SU-DHL-6 (cell line): ENCODE data around the gene AMELY.
"Not testable (repeated sequence)": the region's sequence is repeated elsewhere in the genome, so short reads cannot be mapped to it uniquely, and the experiment has no call there.

ENCODE experiments used
- H2AFZ ChIP-seq: fragments of 200-600 bp; sonication (generic); 2 replicates; pipeline ENCODE4 v1.6.1; 2014; ENCODE audit warnings: low read depth, mild to moderate bottlenecking, moderate library complexity, mixed read lengths, antibody characterized with exemption, low read length; ENCODE audit not compliant: severe bottlenecking
- H3F3A ChIP-seq: fragments of 200-600 bp; shearing (Covaris generic); 2 replicates; pipeline ENCODE4 v1.6.0; 2016; ENCODE audit warnings: antibody characterized with exemption, mild to moderate bottlenecking; ENCODE audit not compliant: insufficient read depth
- H3K27ac ChIP-seq: fragments of 200-600 bp; sonication (generic); 2 replicates; pipeline ENCODE4 v1.5.1; 2016; ENCODE audit warnings: low read depth, mild to moderate bottlenecking, low read length, moderate library complexity, mixed read lengths
- H3K27me3 ChIP-seq: fragments of 200-600 bp; sonication (generic), shearing (Covaris generic); 2 replicates; pipeline ENCODE4 v1.6.0; 2014; ENCODE audit warnings: mild to moderate bottlenecking, low read length
- H3K36me3 ChIP-seq: fragments of 200-600 bp; sonication (generic); 2 replicates; pipeline ENCODE4 v1.6.1; 2014; ENCODE audit warnings: mild to moderate bottlenecking, low read length, mixed read lengths
- H3K4me2 ChIP-seq: fragments of 300-600, 200-600 bp; shearing (Covaris generic), sonication (generic); 2 replicates; pipeline ENCODE4 v1.6.0; 2014; ENCODE audit warnings: low read length, low read depth, mild to moderate bottlenecking; ENCODE audit not compliant: poor library complexity, severe bottlenecking
- H3K4me3 ChIP-seq: fragments of 200-600 bp; sonication (generic); 2 replicates; pipeline ENCODE4 v1.5.1; 2014; ENCODE audit warnings: antibody characterized with exemption, low read length, mild to moderate bottlenecking, mixed read lengths; ENCODE audit not compliant: insufficient read depth, poor library complexity, severe bottlenecking
- H3K79me2 ChIP-seq: fragments of 200-600 bp; sonication (generic); 2 replicates; pipeline ENCODE4 v1.6.1; 2014; ENCODE audit warnings: mild to moderate bottlenecking, low read length, moderate library complexity; ENCODE audit not compliant: insufficient read depth
- H3K9ac ChIP-seq: fragments of 200-600 bp; sonication (generic); 2 replicates; pipeline ENCODE4 v1.7.0; 2014; ENCODE audit warnings: mild to moderate bottlenecking, low read length
- H3K9me2 ChIP-seq: fragments of 200-600 bp; sonication (generic); replicated peaks from 2 replicates; pipeline ENCODE4 v1.6.1; 2014; ENCODE audit warnings: low read length; ENCODE audit not compliant: insufficient read depth
- H3K9me3 ChIP-seq: fragments of 200-600 bp; sonication (generic); 2 replicates; pipeline ENCODE4 v1.6.1; 2014; ENCODE audit warnings: low read length, mixed read lengths; ENCODE audit not compliant: insufficient read depth
- H4K20me1 ChIP-seq: fragments of 200-600 bp; sonication (generic); 2 replicates; pipeline ENCODE4 v1.6.1; 2014; ENCODE audit warnings: low read depth, mild to moderate bottlenecking, antibody characterized with exemption, low read length, moderate library complexity, mixed read lengths
- EZH2phosphoT487 ChIP-seq: fragments of 200-600 bp; sonication (generic), shearing (Covaris generic); conservative IDR thresholded peaks from 2 replicates; pipeline ENCODE4 v1.6.1; 2018; ENCODE audit warnings: mild to moderate bottlenecking, antibody characterized with exemption, low read length, moderate library complexity, mixed read lengths
- TF ChIP-seq, protein P1 (sequence below): fragments of 200-600 bp; sonication (generic); IDR thresholded peaks from one replicate; pipeline ENCODE4 v1.5.1; 2017; ENCODE audit warnings: antibody characterized with exemption, mild to moderate bottlenecking, low read length, moderate library complexity; ENCODE audit not compliant: insufficient read depth, poor library complexity, severe bottlenecking

AMELY gene

DNA sequence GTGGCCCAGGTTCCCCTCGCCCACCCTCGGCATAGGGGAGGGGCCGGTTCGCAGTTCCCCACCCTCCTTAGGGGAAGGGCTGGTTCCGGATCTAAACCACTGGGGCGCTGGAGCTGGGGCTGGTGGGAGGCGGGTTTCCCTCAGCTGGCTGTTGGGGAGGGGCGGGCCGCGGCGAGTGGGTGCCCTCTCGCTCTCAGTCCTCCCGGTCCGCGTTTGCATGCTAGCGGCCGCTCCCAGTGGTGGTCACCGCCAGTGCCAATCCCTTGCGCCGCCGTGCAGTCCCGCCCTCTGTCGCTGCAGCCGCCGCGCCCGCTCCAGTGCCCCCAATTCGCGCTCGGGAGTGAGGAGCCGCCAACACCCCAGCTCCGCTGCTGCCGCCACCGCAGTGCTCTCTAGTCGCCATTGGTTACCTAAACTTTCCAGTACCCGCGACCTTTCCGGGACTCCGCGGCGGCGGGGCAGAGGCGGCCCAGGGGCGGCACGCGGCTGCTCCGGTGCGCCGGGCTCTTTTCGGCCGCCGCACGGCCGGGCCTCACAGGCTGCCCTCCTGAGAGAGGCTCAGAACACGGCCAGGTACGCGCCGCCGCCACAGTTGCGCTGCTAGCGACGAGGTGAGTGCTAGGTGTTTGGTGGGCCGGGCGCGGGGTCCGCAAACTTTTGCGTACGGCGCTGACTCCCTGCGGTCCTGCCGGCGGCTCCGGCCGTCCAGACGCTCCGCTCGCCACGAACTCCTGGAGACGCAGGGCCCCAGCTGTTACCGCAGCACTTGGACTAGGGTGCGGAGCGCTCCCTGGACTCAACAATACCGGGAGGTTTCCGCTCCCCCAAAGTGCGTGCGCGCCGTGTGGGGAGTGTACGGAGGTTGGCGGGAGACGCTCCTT is 940 bp downstream of the AMELY start, which contains the start of gene TBL1Y:
TSS of gene TBL1Y (plus strand) at position 326 of the 881 bp plus-strand sequence. CDS start 114,388 bp downstream, outside the sequence.
- Histone ChIP-seq H3K36me3 (no peaks in the 10 kb centered on the region), H3K79me2 (no peaks in the 10 kb centered on the region), H3K4me3 (no peak within 1 kb of the TSS), H3K27ac (no peak within 1 kb of the TSS), H3K9ac (no peak within 1 kb of the TSS), H3K9me3 (no peaks in the 10 kb centered on the region), H3K4me2 (no peak within 1 kb of the TSS), H4K20me1 (no peaks in the 10 kb centered on the region), H3F3A (no peaks in the 10 kb centered on the region), H2AFZ (no peak within 1 kb of the TSS), H3K9me2 (no peaks in the 10 kb centered on the region), H3K27me3 (no peaks in the 10 kb centered on the region)
- TF ChIP-seq, protein P1, sequence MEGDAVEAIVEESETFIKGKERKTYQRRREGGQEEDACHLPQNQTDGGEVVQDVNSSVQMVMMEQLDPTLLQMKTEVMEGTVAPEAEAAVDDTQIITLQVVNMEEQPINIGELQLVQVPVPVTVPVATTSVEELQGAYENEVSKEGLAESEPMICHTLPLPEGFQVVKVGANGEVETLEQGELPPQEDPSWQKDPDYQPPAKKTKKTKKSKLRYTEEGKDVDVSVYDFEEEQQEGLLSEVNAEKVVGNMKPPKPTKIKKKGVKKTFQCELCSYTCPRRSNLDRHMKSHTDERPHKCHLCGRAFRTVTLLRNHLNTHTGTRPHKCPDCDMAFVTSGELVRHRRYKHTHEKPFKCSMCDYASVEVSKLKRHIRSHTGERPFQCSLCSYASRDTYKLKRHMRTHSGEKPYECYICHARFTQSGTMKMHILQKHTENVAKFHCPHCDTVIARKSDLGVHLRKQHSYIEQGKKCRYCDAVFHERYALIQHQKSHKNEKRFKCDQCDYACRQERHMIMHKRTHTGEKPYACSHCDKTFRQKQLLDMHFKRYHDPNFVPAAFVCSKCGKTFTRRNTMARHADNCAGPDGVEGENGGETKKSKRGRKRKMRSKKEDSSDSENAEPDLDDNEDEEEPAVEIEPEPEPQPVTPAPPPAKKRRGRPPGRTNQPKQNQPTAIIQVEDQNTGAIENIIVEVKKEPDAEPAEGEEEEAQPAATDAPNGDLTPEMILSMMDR = no peak
- no peak for TF ChIP-seq EZH2phosphoT487

DNA sequence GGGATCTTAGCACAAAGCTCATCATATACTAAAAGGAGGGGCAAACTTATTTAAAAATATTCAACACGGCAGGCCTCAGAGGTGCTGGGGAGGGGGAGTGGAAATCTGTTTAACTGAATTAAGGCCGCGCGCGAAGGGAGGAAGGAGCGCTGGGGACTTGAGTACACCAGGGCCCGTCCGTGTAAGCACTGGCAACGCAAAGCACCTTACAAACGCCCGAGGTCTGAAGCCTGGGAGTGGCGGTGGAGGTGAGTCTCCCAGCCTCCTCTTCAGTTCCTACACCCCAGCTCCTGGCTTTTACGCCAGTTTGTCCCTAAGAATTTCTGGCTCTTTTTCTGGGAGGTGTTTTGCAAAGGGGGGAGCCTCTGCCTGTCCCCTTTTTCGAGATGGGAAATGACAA is 1.7 kb downstream of the AMELY start:
- no peak overlapping the region for H3K27ac ChIP-seq
- H3K27me3 ChIP-seq = no peaks in the 10 kb centered on the region
- H4K20me1 ChIP-seq = no peaks in the 10 kb centered on the region
- no peak overlapping the region for H2AFZ ChIP-seq
- H3K9me2 ChIP-seq = no peaks in the 10 kb centered on the region
- H3K4me3 ChIP-seq = no peak overlapping the region
- H3K4me2 ChIP-seq = no peak overlapping the region
- H3K9ac ChIP-seq = no peak overlapping the region
- no peaks in the 10 kb centered on the region for H3F3A ChIP-seq
- no peaks in the 10 kb centered on the region for H3K79me2 ChIP-seq
- no peaks in the 10 kb centered on the region for H3K36me3 ChIP-seq
- TF ChIP-seq, protein P1 = no peak
- TF ChIP-seq EZH2phosphoT487 = no peak
- H3K9me3 ChIP-seq = no peaks in the 10 kb centered on the region

DNA sequence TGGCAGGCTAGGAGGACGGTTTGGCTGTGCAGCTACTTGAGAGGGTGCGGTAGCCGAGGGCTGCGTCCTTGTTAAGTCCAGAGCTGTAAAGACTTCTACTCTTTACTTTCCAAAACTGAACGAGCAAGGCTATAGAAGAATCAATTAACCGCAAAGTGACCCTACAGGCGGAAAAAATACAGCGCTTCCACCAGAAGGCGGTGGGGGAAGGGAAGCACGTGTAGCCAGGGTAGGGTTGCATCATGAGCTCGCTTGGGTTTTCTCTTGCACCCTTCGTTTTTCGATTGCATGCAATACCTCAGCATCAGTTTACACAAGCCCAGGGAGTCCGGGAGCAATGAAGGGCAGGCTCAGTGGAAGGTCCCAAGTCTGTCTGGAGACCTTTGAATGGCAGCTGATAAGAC is 2.4 kb downstream of the AMELY start:
- no peak overlapping the region for H3K9ac ChIP-seq
- no peaks in the 10 kb centered on the region for H3K27me3 ChIP-seq
- H3K36me3 ChIP-seq = no peaks in the 10 kb centered on the region
- H3K9me3 ChIP-seq = no peaks in the 10 kb centered on the region
- H3K4me2 ChIP-seq = no peak overlapping the region
- no peaks in the 10 kb centered on the region for H3F3A ChIP-seq
- no peaks in the 10 kb centered on the region for H3K79me2 ChIP-seq
- no peaks in the 10 kb centered on the region for H3K9me2 ChIP-seq
- no peak for TF ChIP-seq EZH2phosphoT487
- TF ChIP-seq, protein P1 = no peak
- H3K4me3 ChIP-seq = no peak overlapping the region
- H4K20me1 ChIP-seq = no peaks in the 10 kb centered on the region
- no peak overlapping the region for H3K27ac ChIP-seq
- H2AFZ ChIP-seq = no peak overlapping the region

DNA sequence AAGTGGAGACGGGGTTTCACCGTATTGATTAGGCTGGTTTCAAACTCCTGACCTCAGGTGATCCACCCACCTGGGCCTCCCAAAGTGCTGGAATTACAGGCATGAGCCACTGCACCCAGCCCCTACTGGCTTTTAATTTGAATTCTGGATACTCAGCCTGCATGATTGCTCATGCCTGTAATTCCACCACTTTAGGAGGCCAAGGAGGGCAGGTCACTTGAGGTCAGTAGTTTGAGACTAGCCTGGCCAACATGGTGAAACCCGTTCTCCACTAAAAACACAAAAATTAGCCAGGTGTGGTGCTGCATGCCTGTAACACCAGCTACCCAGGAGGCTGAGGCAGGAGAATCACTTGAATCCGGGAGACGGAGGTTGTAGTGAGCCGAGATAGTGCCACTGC is 3.5 kb downstream of the AMELY start:
- H3K4me3 ChIP-seq, H3K4me2 ChIP-seq, H4K20me1 ChIP-seq, H2AFZ ChIP-seq, H3K27ac ChIP-seq, H3K27me3 ChIP-seq, H3K79me2 ChIP-seq, H3K9ac ChIP-seq, H3K36me3 ChIP-seq, H3F3A ChIP-seq, H3K9me2 ChIP-seq, H3K9me3 ChIP-seq: not testable (repeated sequence)
